Measurements from ENCODE around the gene CDK6. TPM values are rescaled to one million over a fixed set of nuclear protein-coding genes. Genes with fewer than 3 reads are reported as not detected.

The CDK6 gene
- total and polyA plus RNA-seq, 9 of the 15 experiments (the other 6 are each of a cell fraction or from before 2014, with no cell fraction given): 7.6 to 109 (median 44.4) TPM

GRCh38 chr7:92623544-92623943, 212.8 kb downstream of the CDK6 start:
- Histone ChIP-seq H3K79me2 (ENCODE audit: control insufficient read depth, insufficient read depth, low read length) (no peaks in the 10 kb centered on the region), H3K9me1 (ENCODE audit: control insufficient read depth, insufficient read depth, low read length) (no peaks in the 10 kb centered on the region), H3K27me3 (ENCODE audit: control insufficient read depth in 2 of 2, insufficient read depth in 2 of 2, low read length in 2 of 2) (no peaks in the 10 kb centered on the region), H4K20me1 (replicated peaks; ENCODE audit: control insufficient read depth, insufficient read depth, low read length) (no peaks in the 10 kb centered on the region), H3K9ac (ENCODE audit: insufficient read depth in 1 of 2, low read depth in 2 of 2, low read length in 2 of 2) (no peak overlapping the region), H3K9me3 (replicated peaks; ENCODE audit: control insufficient read depth, insufficient read depth, low read depth, low read length) (no peaks in the 10 kb centered on the region), H3K36me3 (ENCODE audit: control insufficient read depth, insufficient read depth, low read length) (peaks cover 33% of the 10 kb centered on the region), H2AFZ (ENCODE audit: low read depth, low read length) (no peak overlapping the region), H3K27ac (ENCODE audit: extremely low read depth, low read depth, low read length) (no peak overlapping the region), H3K4me1 (replicated peaks in 1 of 2; ENCODE audit: control insufficient read depth in 2 of 2, insufficient read depth in 2 of 2, low read length in 2 of 2) (peaks cover 0 to 3% of the 10 kb centered on the region in 2 experiments; a peak in 1 of 5 replicates), H3K4me2 (ENCODE audit: insufficient read depth, low read length) (no peak overlapping the region), H3K4me3 (no peak overlapping the region)
- no peak for DNase-seq (ENCODE audit: extremely low read depth in 1 of 4, low spot score in 3 of 4)
- POLR2A ChIA-PET: no interaction called here
- BruUV-seq (replicated peaks): no TSS peak
- FAIRE-seq: no peak
- intact Hi-C loops (cut with micrococcal nuclease) (loop anchor here (5.0 to 10.0 kb wide), 3 partner anchors 54 to 601 kb away; partner anchors contain the start of gene HEPACAM2), in situ Hi-C loops (cut with MboI) (loop anchor here (5.0 kb wide), 1 partner anchor 434 kb away; no protein-coding TSS in a partner anchor)
- 81% methylated on average over 1 of the region's 1 CpG for WGBS (ENCODE audit: insufficient coverage, low coverage, missing lambda C conversion rate)
- TF ChIP-seq NFIC (IDR thresholded peaks at IDR 0.05) (peak; percentile 57), TCFL5 (CRISPR knock-in tag; conservative IDR thresholded peaks at IDR 0.05) (no peak)
- CTCF ChIA-PET (ENCODE audit: low intra/inter-chr PET ratio): interaction anchor here (1.5 kb wide), 1 partner anchor 433 kb away, joined by 4 read pairs; no protein-coding TSS in a partner anchor
- no peak for ATAC-seq

- Histone ChIP-seq H3K36me3 (ENCODE audit: control insufficient read depth, insufficient read depth, low read length) (peaks cover 34% of the 10 kb centered on the region), H4K20me1 (replicated peaks; ENCODE audit: control insufficient read depth, insufficient read depth, low read length) (no peaks in the 10 kb centered on the region), H3K9me1 (ENCODE audit: control insufficient read depth, insufficient read depth, low read length) (no peaks in the 10 kb centered on the region), H3K4me3 (no peak overlapping the region), H3K4me2 (ENCODE audit: insufficient read depth, low read length) (no peak overlapping the region), H3K4me1 (replicated peaks in 1 of 2; ENCODE audit: control insufficient read depth in 2 of 2, insufficient read depth in 2 of 2, low read length in 2 of 2) (peaks cover 0 to 3% of the 10 kb centered on the region in 2 experiments; a peak in 1 of 5 replicates), H3K27me3 (ENCODE audit: control insufficient read depth in 2 of 2, insufficient read depth in 2 of 2, low read length in 2 of 2) (no peaks in the 10 kb centered on the region), H3K79me2 (ENCODE audit: control insufficient read depth, insufficient read depth, low read length) (no peaks in the 10 kb centered on the region), H3K9ac (ENCODE audit: insufficient read depth in 1 of 2, low read depth in 2 of 2, low read length in 2 of 2) (no peak overlapping the region), H3K27ac (ENCODE audit: extremely low read depth, low read depth, low read length) (no peak overlapping the region), H3K9me3 (replicated peaks; ENCODE audit: control insufficient read depth, insufficient read depth, low read depth, low read length) (no peaks in the 10 kb centered on the region), H2AFZ (ENCODE audit: low read depth, low read length) (no peak overlapping the region)
- no TSS peak for BruUV-seq (replicated peaks)
- ChIA-PET CTCF (ENCODE audit: low intra/inter-chr PET ratio) (interaction anchor here (0.8 to 1.2 kb wide), 2 partner anchors 210 to 433 kb away, joined by 3 read pairs; no protein-coding TSS in a partner anchor), POLR2A (interaction anchor here (1.1 kb wide), 1 partner anchor 33 kb away, joined by 4 read pairs; no protein-coding TSS in a partner anchor)
- ATAC-seq (no peak), FAIRE-seq (no peak), DNase-seq (ENCODE audit: extremely low read depth in 1 of 4, low spot score in 3 of 4) (no peak)
- intact Hi-C loops (cut with micrococcal nuclease) (loop anchor here (5.0 to 10.0 kb wide), 3 partner anchors 55 to 602 kb away; partner anchors contain the start of gene HEPACAM2), in situ Hi-C loops (cut with MboI) (loop anchor here (5.0 kb wide), 1 partner anchor 435 kb away; no protein-coding TSS in a partner anchor)
- WGBS (ENCODE audit: insufficient coverage, low coverage, missing lambda C conversion rate): 47% methylated on average over 3 of the region's 3 CpGs
- TF ChIP-seq KDM1A (IDR thresholded peaks at IDR 0.05) (no peak), ELK3 (CRISPR knock-in tag; IDR thresholded peaks at IDR 0.05) (no peak), SREBF2 (CRISPR knock-in tag; IDR thresholded peaks at IDR 0.05) (no peak), SRSF3 (IDR thresholded peaks at IDR 0.05; ENCODE audit: insufficient read depth, low read length) (no peak), WHSC1 (IDR thresholded peaks at IDR 0.05; ENCODE audit: low read length) (no peak), RBFOX2 (IDR thresholded peaks at IDR 0.05; ENCODE audit: low read depth, low read length) (no peak), RAD21 (CRISPR knock-in tag; conservative IDR thresholded peaks at IDR 0.05 in 1 of 2, IDR thresholded peaks at IDR 0.05 in 1 of 2) (no peak)
Measured at GRCh38 chr7:92622685-92623084, 213.7 kb downstream of the CDK6 start.

All from K562 (cell line).